SU-DHL-6 (cell line): Measurements from ENCODE around the gene GNPNAT1.

Source experiments
- CTCF ChIP-seq: fragments of 200-600 bp; sonication (generic); IDR thresholded peaks from one replicate; pipeline ENCODE4 v1.5.1; 2017; ENCODE audit warnings: antibody characterized with exemption, mild to moderate bottlenecking, low read length, moderate library complexity; ENCODE audit not compliant: insufficient read depth, poor library complexity, severe bottlenecking
- EZH2phosphoT487 ChIP-seq: fragments of 200-600 bp; sonication (generic), shearing (Covaris generic); conservative IDR thresholded peaks from 2 replicates; pipeline ENCODE4 v1.6.1; 2018; ENCODE audit warnings: mild to moderate bottlenecking, antibody characterized with exemption, low read length, moderate library complexity, mixed read lengths

GRCh38 chr14:52791223-52792096 is at the start of gene GNPNAT1:
- TF ChIP-seq CTCF (no peak), EZH2phosphoT487 (no peak)
